RWPE2 (cell line): ENCODE data around the gene GOSR2.

Experiments
- ATAC-seq: fragments of 200-7000 bp; cut with Tn5 transposase; 3 replicates; pipeline ENCODE4 v1.9.1; 2021; ENCODE audit warnings: low read depth
- DNase-seq: peaks from one replicate; pipeline ENCODE4 v3.0.0-alpha.2; 2020; ENCODE audit warnings: low spot score
- H3K27ac ChIP-seq: fragments of 450-650 bp; 2 replicates; pipeline ENCODE4 v1.5.1; 2017; ENCODE audit warnings: mild to moderate bottlenecking; ENCODE audit not compliant: poor library complexity, severe bottlenecking
- H3K27me3 ChIP-seq: fragments of 250-450 bp; sonication (Bioruptor Pico); 2 replicates; pipeline ENCODE4 v1.5.1; 2021; ENCODE audit warnings: mild to moderate bottlenecking, moderate library complexity; ENCODE audit not compliant: insufficient read depth, poor library complexity, severe bottlenecking
- H3K36me3 ChIP-seq: fragments of 250-450 bp; sonication (Bioruptor Pico); 2 replicates; pipeline ENCODE4 v1.5.1; 2020; ENCODE audit warnings: low read depth, mild to moderate bottlenecking, moderate library complexity
- H3K4me1 ChIP-seq: fragments of 250-450 bp; sonication (Bioruptor Pico); 2 replicates; pipeline ENCODE4 v1.5.1; 2021; ENCODE audit warnings: mild to moderate bottlenecking, moderate library complexity; ENCODE audit not compliant: insufficient read depth, poor library complexity, severe bottlenecking
- H3K4me3 ChIP-seq: fragments of 250-450 bp; sonication (Bioruptor Pico); 2 replicates; pipeline ENCODE4 v1.5.1; 2021; ENCODE audit warnings: mild to moderate bottlenecking, moderate library complexity; ENCODE audit not compliant: severe bottlenecking
- H3K9me3 ChIP-seq: fragments of 250-450 bp; sonication (Bioruptor Pico); 2 replicates; pipeline ENCODE4 v1.5.1; 2021; ENCODE audit warnings: mild to moderate bottlenecking, moderate library complexity; ENCODE audit not compliant: severe bottlenecking
- TF ChIP-seq, protein P1 (sequence below): fragments of 450-650 bp; IDR thresholded peaks from one replicate; pipeline ENCODE4 v1.5.1; 2017; ENCODE audit warnings: mild to moderate bottlenecking, moderate library complexity; ENCODE audit not compliant: poor library complexity, severe bottlenecking

Gene GOSR2

DNA sequence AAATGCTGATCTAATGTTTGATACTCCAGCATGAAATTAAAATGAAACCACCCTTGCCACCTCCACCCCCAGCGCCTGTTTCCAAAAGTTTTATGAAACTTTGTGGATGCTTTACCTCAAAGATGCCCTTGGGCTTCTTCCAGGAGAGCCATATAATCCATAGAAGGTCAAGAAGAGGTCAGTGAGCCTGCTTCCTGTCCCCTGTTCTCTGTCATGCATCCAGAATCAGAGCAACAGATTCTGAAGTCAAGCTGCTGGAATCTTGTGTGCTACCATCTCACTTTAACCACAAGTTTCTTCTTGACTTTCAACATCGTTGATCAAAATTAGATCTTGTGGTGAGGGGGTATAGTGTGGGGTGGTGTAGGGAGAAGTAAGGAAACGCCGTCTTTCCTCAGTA, 8.6 kb downstream of the GOSR2 start:
- TF ChIP-seq, protein P1, sequence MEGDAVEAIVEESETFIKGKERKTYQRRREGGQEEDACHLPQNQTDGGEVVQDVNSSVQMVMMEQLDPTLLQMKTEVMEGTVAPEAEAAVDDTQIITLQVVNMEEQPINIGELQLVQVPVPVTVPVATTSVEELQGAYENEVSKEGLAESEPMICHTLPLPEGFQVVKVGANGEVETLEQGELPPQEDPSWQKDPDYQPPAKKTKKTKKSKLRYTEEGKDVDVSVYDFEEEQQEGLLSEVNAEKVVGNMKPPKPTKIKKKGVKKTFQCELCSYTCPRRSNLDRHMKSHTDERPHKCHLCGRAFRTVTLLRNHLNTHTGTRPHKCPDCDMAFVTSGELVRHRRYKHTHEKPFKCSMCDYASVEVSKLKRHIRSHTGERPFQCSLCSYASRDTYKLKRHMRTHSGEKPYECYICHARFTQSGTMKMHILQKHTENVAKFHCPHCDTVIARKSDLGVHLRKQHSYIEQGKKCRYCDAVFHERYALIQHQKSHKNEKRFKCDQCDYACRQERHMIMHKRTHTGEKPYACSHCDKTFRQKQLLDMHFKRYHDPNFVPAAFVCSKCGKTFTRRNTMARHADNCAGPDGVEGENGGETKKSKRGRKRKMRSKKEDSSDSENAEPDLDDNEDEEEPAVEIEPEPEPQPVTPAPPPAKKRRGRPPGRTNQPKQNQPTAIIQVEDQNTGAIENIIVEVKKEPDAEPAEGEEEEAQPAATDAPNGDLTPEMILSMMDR, result no peak
- ATAC-seq, result no peak
- no peak for DNase-seq
- H3K27me3 ChIP-seq, result no peaks in the 10 kb centered on the region
- H3K4me1 ChIP-seq, result peaks cover 15% of the 10 kb centered on the region
- H3K27ac ChIP-seq, result no peak overlapping the region
- H3K9me3 ChIP-seq, result no peaks in the 10 kb centered on the region
- no peak overlapping the region for H3K4me3 ChIP-seq
- peaks cover 72% of the 10 kb centered on the region for H3K36me3 ChIP-seq

DNA sequence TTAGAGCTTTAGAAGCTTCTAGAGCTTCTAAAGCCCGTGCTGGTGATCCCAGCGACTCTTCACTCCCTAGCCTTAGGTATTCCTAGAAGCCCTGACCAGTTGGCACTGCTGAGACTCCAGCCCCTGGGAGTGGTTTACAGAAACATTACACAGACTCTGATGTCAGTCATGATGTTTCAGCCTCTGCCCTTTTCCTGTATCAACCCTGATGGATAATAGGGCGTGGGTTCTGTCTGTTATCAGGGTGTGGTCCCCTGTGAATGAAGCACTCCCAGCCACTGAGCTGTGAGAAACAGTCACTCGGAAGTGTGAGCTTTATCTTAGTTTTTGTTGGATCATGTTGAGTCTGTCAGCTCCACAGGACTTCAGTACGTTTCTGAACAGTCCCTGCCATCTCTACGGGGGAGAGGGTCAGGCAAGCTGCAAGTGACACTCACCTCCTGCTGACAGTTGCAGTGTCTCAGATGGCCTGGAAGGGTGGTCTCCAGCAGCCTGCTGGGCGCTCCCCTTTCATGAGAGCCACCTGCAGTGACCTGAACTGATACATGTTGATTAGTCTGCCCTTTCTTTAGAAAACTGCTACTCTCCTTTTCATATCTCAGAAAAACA, 12.8 kb downstream of the GOSR2 start:
- Histone ChIP-seq H3K9me3 (no peaks in the 10 kb centered on the region), H3K27ac (no peak overlapping the region), H3K36me3 (peaks cover 90% of the 10 kb centered on the region), H3K4me3 (no peak overlapping the region), H3K4me1 (no peaks in the 10 kb centered on the region), H3K27me3 (no peaks in the 10 kb centered on the region)
- ATAC-seq, result no peak
- no peak for DNase-seq
- TF ChIP-seq, protein P1, result no peak

DNA sequence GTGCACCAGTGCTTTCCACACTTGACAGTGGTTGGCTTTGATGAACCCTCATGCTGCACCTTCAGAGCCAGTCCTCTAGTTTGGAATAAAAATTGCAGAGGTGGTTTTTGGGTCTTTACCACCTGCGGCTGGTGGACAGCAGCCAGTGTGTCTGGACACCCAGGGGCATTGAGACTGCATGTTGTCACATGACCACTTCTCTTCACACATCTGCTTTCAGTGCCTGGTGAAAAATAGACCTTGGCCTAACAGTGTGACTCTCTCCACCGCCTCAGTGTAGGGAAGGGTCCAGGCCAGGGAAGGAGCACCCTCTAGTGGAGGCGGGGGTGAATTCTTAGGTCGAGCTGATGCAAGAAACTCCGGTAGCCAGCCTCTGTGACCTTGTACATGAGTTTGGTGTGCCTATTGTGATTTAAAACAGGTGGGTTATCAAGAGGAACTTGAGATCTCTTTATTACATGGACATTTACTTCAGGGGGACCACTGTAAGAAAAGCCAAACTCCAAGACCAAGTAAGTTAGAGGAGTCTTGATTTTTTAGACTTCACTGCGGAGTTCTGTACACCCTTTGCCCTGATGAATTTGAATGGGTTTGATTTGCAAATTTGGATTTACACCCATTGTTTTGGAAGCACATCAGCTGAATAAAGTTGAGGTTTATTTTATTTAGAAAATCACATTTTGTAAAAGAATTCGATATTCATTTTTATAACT, 17.9 kb downstream of the GOSR2 start:
- no peak for DNase-seq
- H3K4me1 ChIP-seq, result no peaks in the 10 kb centered on the region
- no peak overlapping the region for H3K4me3 ChIP-seq
- TF ChIP-seq, protein P1, result peak; percentile 93
- ATAC-seq, result peak; percentile 74
- H3K27me3 ChIP-seq, result no peaks in the 10 kb centered on the region
- H3K36me3 ChIP-seq, result peaks cover 43% of the 10 kb centered on the region
- no peak overlapping the region for H3K27ac ChIP-seq
- H3K9me3 ChIP-seq, result no peaks in the 10 kb centered on the region

DNA sequence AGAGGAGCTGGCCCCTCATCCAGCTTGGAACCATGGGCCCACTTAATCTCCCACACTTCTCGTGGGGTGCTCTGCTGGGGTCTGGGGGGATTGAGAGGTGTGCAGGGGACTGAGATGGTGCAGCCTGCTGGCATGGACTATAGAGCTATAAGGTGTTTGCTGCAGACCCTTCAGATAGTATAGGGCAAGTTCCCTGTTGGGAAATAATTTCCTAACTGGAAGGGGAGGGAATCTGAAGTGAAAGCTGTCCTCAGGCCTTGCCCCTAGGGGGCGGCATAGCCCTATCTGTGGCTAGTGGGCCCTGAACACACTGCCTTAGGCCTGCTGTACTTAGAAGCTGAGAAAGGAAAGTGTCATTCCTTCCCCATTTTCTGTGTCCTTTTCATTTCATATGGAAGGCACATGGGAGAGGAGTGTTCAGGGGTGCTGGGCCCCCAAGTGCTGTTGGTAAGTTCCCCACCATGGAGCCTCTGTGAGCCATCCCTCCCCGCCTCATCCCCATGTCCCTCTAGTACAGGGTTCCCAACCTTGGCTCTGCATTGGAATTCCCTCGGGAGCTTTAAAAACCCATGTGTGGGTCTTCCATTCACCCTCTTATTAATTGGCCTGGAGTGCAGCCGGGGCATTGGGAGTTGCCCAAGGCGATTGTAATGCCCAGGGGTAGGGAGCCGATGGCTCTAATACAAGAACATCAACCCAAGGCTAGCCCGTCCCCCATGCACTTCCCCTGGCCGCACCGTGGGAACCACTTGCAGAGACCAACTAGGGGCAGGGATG, 19.7 kb downstream of the GOSR2 start:
- DNase-seq (no peak), ATAC-seq (peak; percentile 63)
- H3K27me3 ChIP-seq, result no peaks in the 10 kb centered on the region
- H3K9me3 ChIP-seq, result no peaks in the 10 kb centered on the region
- no peak overlapping the region for H3K4me3 ChIP-seq
- TF ChIP-seq, protein P1, result peak; percentile 79
- H3K27ac ChIP-seq, result no peak overlapping the region
- H3K36me3 ChIP-seq, result peaks cover 25% of the 10 kb centered on the region
- no peaks in the 10 kb centered on the region for H3K4me1 ChIP-seq
